HepG2 (cell line): ENCODE data around the gene PATL2.

Experiments
- CTCF ChIP-seq: sonication (generic); formaldehyde crosslinking; IDR thresholded peaks from 2 replicates; pipeline ENCODE4 v1.5.0; 2020; ENCODE audit warnings: mild to moderate bottlenecking, missing genetic modification reagents, moderate library complexity
- DR1 ChIP-seq: sonication (generic); formaldehyde crosslinking; IDR thresholded peaks from 2 replicates; pipeline ENCODE4 v1.8.0; 2021; ENCODE audit warnings: mild to moderate bottlenecking, missing genetic modification reagents, inconsistent platforms
- FOXP1 ChIP-seq, 2 experiments: fragments of 450-650 bp in 1 of 2; IDR thresholded peaks; 2 replicates each; pipeline ENCODE4 v1.6.1; 2017 to 2018; ENCODE audit warnings: antibody characterized with exemption in 1 of 2
- JUN ChIP-seq: sonication (generic); formaldehyde crosslinking; IDR thresholded peaks from 2 replicates; pipeline ENCODE4 v1.4.0; 2020; ENCODE audit warnings: mild to moderate bottlenecking, missing genetic modification reagents
- ONECUT2 ChIP-seq: sonication (generic); formaldehyde crosslinking; IDR thresholded peaks from 2 replicates; pipeline ENCODE4 v1.4.0; 2020; ENCODE audit warnings: missing genetic modification reagents
- RAD21 ChIP-seq: fragments of 450-650 bp; formaldehyde crosslinking; IDR thresholded peaks from 2 replicates; pipeline ENCODE4 v1.5.0; 2020; ENCODE audit warnings: mild to moderate bottlenecking
- SRSF9 ChIP-seq: fragments of 200-400 bp; formaldehyde crosslinking; IDR thresholded peaks from 2 replicates; pipeline ENCODE4 v1.6.1; 2018; ENCODE audit warnings: borderline replicate concordance, mild to moderate bottlenecking, low read depth, low read length; ENCODE audit not compliant: insufficient read depth, poor library complexity, severe bottlenecking

DNA sequence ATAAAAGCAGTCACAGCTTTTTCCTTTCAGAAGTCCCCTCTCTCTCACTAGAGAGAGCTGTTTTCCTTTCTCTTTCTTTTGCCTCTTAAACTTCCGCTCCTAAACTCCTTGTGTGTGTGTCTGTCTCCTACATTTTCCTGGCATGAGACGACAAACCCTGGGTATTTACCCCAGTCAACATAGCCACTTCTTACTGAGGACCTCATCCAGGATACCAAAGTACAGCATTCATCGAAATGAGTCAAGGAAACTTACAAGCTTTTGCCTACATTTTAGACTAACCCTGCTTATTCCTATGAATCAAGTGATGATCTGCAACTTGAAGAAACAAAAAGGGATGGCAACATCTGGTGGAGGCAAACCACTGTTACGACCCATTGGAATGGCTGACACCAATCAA is 16.7 kb downstream of the PATL2 start:
- TF ChIP-seq RAD21 (CRISPR knock-in tag) (no peak), DR1 (CRISPR knock-in tag) (no peak), ONECUT2 (no peak), CTCF (CRISPR knock-in tag) (no peak), JUN (CRISPR knock-in tag) (no peak), SRSF9 (no peak), FOXP1 (IDR thresholded peaks at IDR 0.05) (no peak), FOXP1 (CRISPR knock-in tag; IDR thresholded peaks at IDR 0.05) (no peak)
